PC-3 (cell line): ENCODE measurements around the gene KANSL3.

ENCODE experiments used
- CTCF ChIP-seq: fragments of 300-600 bp; sonication (generic); conservative IDR thresholded peaks from 2 replicates; pipeline ENCODE4 v1.5.1; 2017; ENCODE audit warnings: antibody characterized with exemption, low read depth, mild to moderate bottlenecking, low read length
- EZH2phosphoT487 ChIP-seq: fragments of 300-600 bp; sonication (generic); IDR thresholded peaks from 2 replicates; pipeline ENCODE4 v1.6.1; 2018; ENCODE audit warnings: mild to moderate bottlenecking, antibody characterized with exemption, low read length, borderline replicate concordance

GRCh38 chr2:96648306-96648930 lies 10.3 kb upstream of the KANSL3 start:
- TF ChIP-seq CTCF (no peak), EZH2phosphoT487 (no peak)
